Mammary epithelial cell (primary cell): ENCODE measurements around the gene GRID1.
"Not testable (repeated sequence)": the region's sequence is repeated elsewhere in the genome, so short reads cannot be mapped to it uniquely, and the experiment has no call there.

Source experiments
- EZH2 ChIP-seq: IDR thresholded peaks from 2 replicates; pipeline ENCODE4 v1.6.1; 2012; ENCODE audit warnings: low read length, inconsistent platforms, borderline replicate concordance
- TF ChIP-seq, protein P1 (sequence below), 2 donors: IDR thresholded peaks in 1 of 2; conservative IDR thresholded peaks in 1 of 2; 2 replicates each; pipeline ENCODE4 v1.5.1; 2011 to 2012; ENCODE audit warnings: inconsistent platforms in 2 of 2, low read length in 2 of 2, mild to moderate bottlenecking in 2 of 2, control low read depth in 1 of 2, low read depth in 1 of 2; ENCODE audit not compliant: insufficient read depth in 1 of 2; ENCODE audit errors: extremely low read depth in 1 of 2

DNA sequence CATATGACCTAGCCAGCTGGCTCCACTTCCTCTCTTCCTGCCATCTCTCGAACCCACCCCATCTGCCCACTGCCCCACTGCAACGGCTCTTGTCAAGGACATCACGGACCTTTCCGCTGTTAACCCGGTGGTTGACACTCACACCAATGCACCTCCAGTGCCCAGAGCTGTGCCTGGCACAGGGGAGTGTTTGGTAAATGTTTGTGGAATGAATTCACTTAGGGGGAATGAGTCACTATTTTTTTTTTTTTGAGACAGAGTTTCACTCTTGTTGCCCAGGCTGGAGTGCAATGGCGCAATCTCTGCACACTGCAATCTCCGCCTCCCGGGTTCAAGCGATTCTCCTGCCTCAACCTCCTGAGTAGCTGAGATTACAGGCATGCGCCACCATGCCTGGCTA is 191.1 kb downstream of the GRID1 start:
- TF ChIP-seq, protein P1, sequence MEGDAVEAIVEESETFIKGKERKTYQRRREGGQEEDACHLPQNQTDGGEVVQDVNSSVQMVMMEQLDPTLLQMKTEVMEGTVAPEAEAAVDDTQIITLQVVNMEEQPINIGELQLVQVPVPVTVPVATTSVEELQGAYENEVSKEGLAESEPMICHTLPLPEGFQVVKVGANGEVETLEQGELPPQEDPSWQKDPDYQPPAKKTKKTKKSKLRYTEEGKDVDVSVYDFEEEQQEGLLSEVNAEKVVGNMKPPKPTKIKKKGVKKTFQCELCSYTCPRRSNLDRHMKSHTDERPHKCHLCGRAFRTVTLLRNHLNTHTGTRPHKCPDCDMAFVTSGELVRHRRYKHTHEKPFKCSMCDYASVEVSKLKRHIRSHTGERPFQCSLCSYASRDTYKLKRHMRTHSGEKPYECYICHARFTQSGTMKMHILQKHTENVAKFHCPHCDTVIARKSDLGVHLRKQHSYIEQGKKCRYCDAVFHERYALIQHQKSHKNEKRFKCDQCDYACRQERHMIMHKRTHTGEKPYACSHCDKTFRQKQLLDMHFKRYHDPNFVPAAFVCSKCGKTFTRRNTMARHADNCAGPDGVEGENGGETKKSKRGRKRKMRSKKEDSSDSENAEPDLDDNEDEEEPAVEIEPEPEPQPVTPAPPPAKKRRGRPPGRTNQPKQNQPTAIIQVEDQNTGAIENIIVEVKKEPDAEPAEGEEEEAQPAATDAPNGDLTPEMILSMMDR (conservative IDR thresholded peaks at IDR 0.05 in 1 of 2, IDR thresholded peaks at IDR 0.05 in 1 of 2; ENCODE audit: extremely low read depth in 1 of 2, insufficient read depth in 1 of 2, low read depth in 1 of 2, low read length in 2 of 2), result not testable (repeated sequence)
- not testable (repeated sequence) for TF ChIP-seq EZH2
